Sigmoid colon (tissue), 4 donors: Measurements from ENCODE around the gene GPA33.

Source experiments
- EP300 ChIP-seq, 4 donors: sonication (generic); formaldehyde crosslinking; IDR thresholded peaks; one replicate each; pipeline ENCODE4 v1.6.1; 2017; ENCODE audit warnings: antibody characterized with exemption in 4 of 4
- POLR2A ChIP-seq, 2 donors: fragments of 450-650 bp; IDR thresholded peaks; one replicate each; pipeline ENCODE4 v1.6.1; 2016; ENCODE audit warnings: antibody characterized with exemption in 2 of 2, mild to moderate bottlenecking in 2 of 2, moderate library complexity in 2 of 2
- POLR2AphosphoS5 ChIP-seq, 4 donors: sonication (generic); formaldehyde crosslinking; IDR thresholded peaks; one replicate each; pipeline ENCODE4 v1.6.1; 2017; ENCODE audit warnings: antibody characterized with exemption in 4 of 4
- TF ChIP-seq, protein P1 (sequence below), 4 experiments: fragments of 450-650 bp in 3 of 4; fragments of 200-600 bp in 1 of 4; IDR thresholded peaks; one replicate each; pipeline ENCODE4 v1.5.1; 2016 to 2019; ENCODE audit warnings: antibody characterized with exemption in 4 of 4, mild to moderate bottlenecking in 3 of 4, moderate library complexity in 2 of 4

DNA sequence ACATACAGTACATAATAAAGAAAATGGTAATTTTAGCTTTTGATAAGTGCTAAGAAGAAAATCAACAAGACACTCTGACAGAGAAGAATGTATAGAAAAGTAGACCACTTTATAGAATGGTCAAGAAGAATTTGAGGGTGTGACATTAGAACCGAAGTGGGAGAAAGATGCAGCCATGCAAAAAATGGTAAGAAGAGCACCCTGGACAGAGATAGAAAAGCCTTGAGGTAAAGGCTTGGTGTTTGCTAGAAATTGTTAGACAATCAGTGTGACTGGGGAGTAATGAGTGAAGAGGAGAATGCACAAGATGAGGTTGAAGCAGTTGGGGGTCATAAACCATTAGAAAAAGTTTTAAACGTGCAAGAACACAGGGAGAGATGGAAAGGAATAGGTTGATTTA is 77.6 kb downstream of the GPA33 start:
- TF ChIP-seq EP300 (IDR thresholded peaks at IDR 0.05) (no peak), POLR2A (IDR thresholded peaks at IDR 0.05) (no peak), POLR2AphosphoS5 (IDR thresholded peaks at IDR 0.05) (no peak)
- TF ChIP-seq, protein P1, sequence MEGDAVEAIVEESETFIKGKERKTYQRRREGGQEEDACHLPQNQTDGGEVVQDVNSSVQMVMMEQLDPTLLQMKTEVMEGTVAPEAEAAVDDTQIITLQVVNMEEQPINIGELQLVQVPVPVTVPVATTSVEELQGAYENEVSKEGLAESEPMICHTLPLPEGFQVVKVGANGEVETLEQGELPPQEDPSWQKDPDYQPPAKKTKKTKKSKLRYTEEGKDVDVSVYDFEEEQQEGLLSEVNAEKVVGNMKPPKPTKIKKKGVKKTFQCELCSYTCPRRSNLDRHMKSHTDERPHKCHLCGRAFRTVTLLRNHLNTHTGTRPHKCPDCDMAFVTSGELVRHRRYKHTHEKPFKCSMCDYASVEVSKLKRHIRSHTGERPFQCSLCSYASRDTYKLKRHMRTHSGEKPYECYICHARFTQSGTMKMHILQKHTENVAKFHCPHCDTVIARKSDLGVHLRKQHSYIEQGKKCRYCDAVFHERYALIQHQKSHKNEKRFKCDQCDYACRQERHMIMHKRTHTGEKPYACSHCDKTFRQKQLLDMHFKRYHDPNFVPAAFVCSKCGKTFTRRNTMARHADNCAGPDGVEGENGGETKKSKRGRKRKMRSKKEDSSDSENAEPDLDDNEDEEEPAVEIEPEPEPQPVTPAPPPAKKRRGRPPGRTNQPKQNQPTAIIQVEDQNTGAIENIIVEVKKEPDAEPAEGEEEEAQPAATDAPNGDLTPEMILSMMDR (IDR thresholded peaks at IDR 0.05), result no peak
